CD14-positive monocyte (primary cell): ENCODE measurements around the gene ATRN. TPM values are rescaled to one million over a fixed set of nuclear protein-coding genes. Genes with fewer than 3 reads are reported as not detected.
A peak's percentile ranks its signal among the peaks of the same experiment; 100 is the strongest.

Source experiments
- DNase-seq, 3 donors: peaks; one replicate each; pipeline ENCODE4 v3.0.0-alpha.2; 2011 to 2022
- H2AFZ ChIP-seq: 2 replicates; pipeline ENCODE4 v1.6.0; 2012; ENCODE audit warnings: mild to moderate bottlenecking, low read depth, low read length, inconsistent platforms; ENCODE audit not compliant: insufficient read depth, poor library complexity, severe bottlenecking
- H3K27ac ChIP-seq, 2 donors: 1 replicate in 1 of 2; 2 replicates in 1 of 2; pipeline ENCODE4 v1.5.1; 2012 to 2013; ENCODE audit warnings: low read length in 2 of 2, control low read depth in 1 of 2, inconsistent platforms in 1 of 2, low read depth in 1 of 2, mild to moderate bottlenecking in 1 of 2
- H3K27me3 ChIP-seq, 2 donors: one replicate each; pipeline versions ENCODE4 v1.6.0 to v1.6.1; 2011 to 2013; ENCODE audit warnings: low read length in 2 of 2; ENCODE audit not compliant: control insufficient read depth in 2 of 2, insufficient read depth in 2 of 2
- H3K36me3 ChIP-seq, 2 donors: replicated peaks in 1 of 2; 1 replicate in 1 of 2; 2 replicates in 1 of 2; pipeline versions ENCODE4 v1.5.1 to v1.6.1; 2012 to 2013; ENCODE audit warnings: low read length in 2 of 2, control low read depth in 1 of 2, inconsistent platforms in 1 of 2, mild to moderate bottlenecking in 1 of 2; ENCODE audit not compliant: insufficient read depth in 2 of 2, control insufficient read depth in 1 of 2
- H3K4me1 ChIP-seq, 2 donors: 1 replicate in 1 of 2; 2 replicates in 1 of 2; pipeline versions ENCODE4 v1.5.1 to v1.6.1; 2012 to 2013; ENCODE audit warnings: low read length in 2 of 2, control low read depth in 1 of 2, inconsistent platforms in 1 of 2, mild to moderate bottlenecking in 1 of 2, moderate library complexity in 1 of 2; ENCODE audit not compliant: insufficient read depth in 2 of 2, control insufficient read depth in 1 of 2
- H3K4me2 ChIP-seq: replicated peaks from 2 replicates; pipeline ENCODE3; 2012; ENCODE audit warnings: low read length, moderate library complexity, mild to moderate bottlenecking; ENCODE audit not compliant: poor library complexity, severe bottlenecking; ENCODE audit errors: extremely low read depth
- H3K4me3 ChIP-seq, 3 experiments: fragments of 200-600 bp in 1 of 3; sonication (generic) in 1 of 3; replicated peaks in 1 of 3; 1 replicate in 2 of 3; 2 replicates in 1 of 3; pipeline ENCODE4 v1.5.1; 2011 to 2013; ENCODE audit warnings: low read length in 3 of 3, mild to moderate bottlenecking in 3 of 3, control low read depth in 2 of 3, low read depth in 2 of 3, inconsistent platforms in 1 of 3, moderate library complexity in 1 of 3
- H3K79me2 ChIP-seq: 2 replicates; pipeline ENCODE4 v1.6.0; 2012; ENCODE audit warnings: mild to moderate bottlenecking, control low read depth, inconsistent platforms, low read length, moderate library complexity; ENCODE audit not compliant: insufficient read depth
- H3K9ac ChIP-seq: 2 replicates; pipeline ENCODE4 v1.6.0; 2017; ENCODE audit warnings: low read length, mild to moderate bottlenecking; ENCODE audit not compliant: insufficient read depth, poor library complexity, severe bottlenecking
- H3K9me3 ChIP-seq, 2 donors: replicated peaks in 1 of 2; 1 replicate in 1 of 2; 2 replicates in 1 of 2; pipeline versions ENCODE4 v1.5.1 to v1.6.1; 2012 to 2013; ENCODE audit warnings: low read length in 2 of 2, control low read depth in 1 of 2; ENCODE audit not compliant: control insufficient read depth in 1 of 2, insufficient read depth in 1 of 2
- H4K20me1 ChIP-seq: 2 replicates; pipeline ENCODE4 v1.6.0; 2012; ENCODE audit warnings: mild to moderate bottlenecking, low read length, control low read depth, moderate library complexity; ENCODE audit not compliant: insufficient read depth
- H3K27ac Mint-ChIP-seq, 7 donors: one replicate each; pipeline ENCODE4 v1.8.0; 2020; ENCODE audit warnings: mild to moderate bottlenecking in 7 of 7, mixed read lengths in 7 of 7, moderate library complexity in 6 of 7, inconsistent platforms in 2 of 7
- H3K27me3 Mint-ChIP-seq, 3 donors: one replicate each; pipeline ENCODE4 v1.8.0; 2021 to 2022; ENCODE audit warnings: low read depth in 3 of 3, mild to moderate bottlenecking in 3 of 3, mixed read lengths in 3 of 3, moderate library complexity in 3 of 3, inconsistent platforms in 1 of 3
- H3K36me3 Mint-ChIP-seq, 2 donors: one replicate each; pipeline ENCODE4 v1.8.0; 2020; ENCODE audit warnings: mixed read lengths in 2 of 2, inconsistent platforms in 1 of 2, mild to moderate bottlenecking in 1 of 2
- H3K4me1 Mint-ChIP-seq: one replicate; pipeline ENCODE4 v1.8.0; 2020; ENCODE audit warnings: mild to moderate bottlenecking, mixed read lengths
- H3K4me3 Mint-ChIP-seq, 2 donors: one replicate each; pipeline ENCODE4 v1.8.0; 2020; ENCODE audit warnings: mild to moderate bottlenecking in 2 of 2, mixed read lengths in 2 of 2, moderate library complexity in 1 of 2
- H3K9me3 Mint-ChIP-seq, 7 donors: one replicate each; pipeline ENCODE4 v1.8.0; 2020 to 2022; ENCODE audit warnings: mixed read lengths in 7 of 7, mild to moderate bottlenecking in 6 of 7, moderate library complexity in 6 of 7, inconsistent platforms in 2 of 7
- WGBS: methylation state at CpG from one replicate; pipeline ENCODE4 v1.1.5; 2013; ENCODE audit warnings: missing lambda C conversion rate; ENCODE audit not compliant: insufficient coverage; 5-methylcytosine and 5-hydroxymethylcytosine counted together
- intact Hi-C, 2 donors: fragments of 100-400 bp; cut with micrococcal nuclease; formaldehyde crosslinking; loops; one replicate each; pipeline versions ENCODE4 v1.15.0 to v1.15.1; 2023
- polyA plus RNA-seq, 3 donors: library from polyadenylated mRNA; depleted of rRNA in 1 of 3; unstranded in 2 of 3; stranded (reverse) in 1 of 3; fragments of 300-500 nt in 2 of 3; fragments of >200 nt in 1 of 3; fragmentation: Illumina TruSeq in 2 of 3; gene quantifications; 1 replicate in 2 of 3; 2 replicates in 1 of 3; pipeline ENCODE4 v1.2.3, GENCODE V29; 2012 to 2021
- TF ChIP-seq, protein P1 (sequence below): fragments of 200-600 bp; IDR thresholded peaks from one replicate; pipeline ENCODE4 v1.8.0; 2022; ENCODE audit warnings: antibody characterized with exemption, mild to moderate bottlenecking

Gene ATRN
- polyA plus RNA-seq, 3 donors, result 10.2 to 17.4 (median 11.5) TPM

DNA sequence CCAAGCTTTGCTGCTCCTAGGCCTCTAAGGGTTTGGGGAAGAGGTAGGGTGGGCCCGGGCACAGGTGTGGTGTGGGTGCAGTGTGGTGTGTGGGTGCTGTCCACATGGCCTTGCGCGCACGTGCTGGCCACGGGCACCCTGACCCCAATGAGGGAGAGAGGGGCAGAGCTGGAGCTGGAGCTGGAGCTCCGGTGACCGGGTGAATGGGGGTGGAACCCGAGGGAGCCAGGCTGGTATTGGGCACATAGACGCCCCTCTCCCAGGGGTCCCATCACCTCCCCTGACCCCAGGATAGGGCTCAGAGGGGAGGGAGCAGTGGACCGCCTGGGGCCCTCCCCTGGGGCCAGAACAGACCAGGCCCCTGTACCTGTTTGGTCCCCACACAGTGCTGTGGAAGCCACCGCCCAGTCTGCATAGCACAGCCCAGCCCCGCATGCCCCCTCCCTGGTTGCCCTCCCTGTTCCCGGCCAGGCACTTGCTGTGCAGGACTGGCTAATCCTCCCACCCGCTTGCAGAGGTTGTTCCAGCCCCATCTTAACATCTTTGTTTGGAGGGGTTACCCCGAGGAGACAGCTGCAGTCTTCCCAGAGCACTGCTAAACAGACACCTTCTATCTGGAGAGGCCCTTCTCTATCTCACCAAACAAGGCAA is 210.0 kb downstream of the ATRN start:
- no peak overlapping the region for H3K27ac ChIP-seq
- H3K36me3 ChIP-seq, result no peaks in the 10 kb centered on the region
- no peak overlapping the region for H2AFZ ChIP-seq
- no peaks in the 10 kb centered on the region for H3K79me2 ChIP-seq
- H3K4me3 Mint-ChIP-seq, result peak overlapping the region in 1 of 2 donors; percentile 85
- intact Hi-C loops, result no loop called here
- H3K27me3 ChIP-seq, result peaks cover 14 to 69% of the 10 kb centered on the region in 2 donors
- peaks cover 0 to 10% (median 3%) of the 10 kb centered on the region in 7 donors for H3K9me3 Mint-ChIP-seq
- H3K27ac Mint-ChIP-seq, result no peak overlapping the region
- no peaks in the 10 kb centered on the region for H3K36me3 Mint-ChIP-seq
- H3K9me3 ChIP-seq, result no peaks in the 10 kb centered on the region
- no peak for DNase-seq
- no peak overlapping the region for H3K9ac ChIP-seq
- peaks cover 13% of the 10 kb centered on the region for H3K4me1 Mint-ChIP-seq
- peaks cover 10% of the 10 kb centered on the region in 2 donors for H3K4me1 ChIP-seq
- H3K4me2 ChIP-seq, result no peak overlapping the region
- H3K4me3 ChIP-seq, result no peak overlapping the region
- TF ChIP-seq, protein P1, sequence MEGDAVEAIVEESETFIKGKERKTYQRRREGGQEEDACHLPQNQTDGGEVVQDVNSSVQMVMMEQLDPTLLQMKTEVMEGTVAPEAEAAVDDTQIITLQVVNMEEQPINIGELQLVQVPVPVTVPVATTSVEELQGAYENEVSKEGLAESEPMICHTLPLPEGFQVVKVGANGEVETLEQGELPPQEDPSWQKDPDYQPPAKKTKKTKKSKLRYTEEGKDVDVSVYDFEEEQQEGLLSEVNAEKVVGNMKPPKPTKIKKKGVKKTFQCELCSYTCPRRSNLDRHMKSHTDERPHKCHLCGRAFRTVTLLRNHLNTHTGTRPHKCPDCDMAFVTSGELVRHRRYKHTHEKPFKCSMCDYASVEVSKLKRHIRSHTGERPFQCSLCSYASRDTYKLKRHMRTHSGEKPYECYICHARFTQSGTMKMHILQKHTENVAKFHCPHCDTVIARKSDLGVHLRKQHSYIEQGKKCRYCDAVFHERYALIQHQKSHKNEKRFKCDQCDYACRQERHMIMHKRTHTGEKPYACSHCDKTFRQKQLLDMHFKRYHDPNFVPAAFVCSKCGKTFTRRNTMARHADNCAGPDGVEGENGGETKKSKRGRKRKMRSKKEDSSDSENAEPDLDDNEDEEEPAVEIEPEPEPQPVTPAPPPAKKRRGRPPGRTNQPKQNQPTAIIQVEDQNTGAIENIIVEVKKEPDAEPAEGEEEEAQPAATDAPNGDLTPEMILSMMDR, result no peak
- 86% methylated on average over 11 of the region's 15 CpGs for WGBS
- peaks cover 63 to 81% (median 68%) of the 10 kb centered on the region in 3 donors for H3K27me3 Mint-ChIP-seq
- H4K20me1 ChIP-seq, result no peaks in the 10 kb centered on the region

- no peaks in the 10 kb centered on the region for H3K36me3 Mint-ChIP-seq
- Histone ChIP-seq H3K9ac (no peak overlapping the region), H4K20me1 (no peaks in the 10 kb centered on the region), H3K4me2 (peak overlapping the region; percentile 42), H3K79me2 (no peaks in the 10 kb centered on the region), H3K36me3 (no peaks in the 10 kb centered on the region), H2AFZ (no peak overlapping the region), H3K9me3 (no peaks in the 10 kb centered on the region), H3K27me3 (peaks cover 14 to 63% of the 10 kb centered on the region in 2 donors), H3K27ac (no peak overlapping the region), H3K4me1 (peaks cover 10% of the 10 kb centered on the region in 2 donors), H3K4me3 (no peak overlapping the region)
- H3K4me3 Mint-ChIP-seq, result peak overlapping the region in 1 of 2 donors; percentile 85
- TF ChIP-seq, protein P1, result no peak
- 17% methylated on average over 32 of the region's 32 CpGs for WGBS
- H3K27me3 Mint-ChIP-seq, result peaks cover 58 to 80% (median 62%) of the 10 kb centered on the region in 3 donors
- H3K27ac Mint-ChIP-seq, result peak overlapping the region in 1 of 7 donors; percentile 75
- no peak for DNase-seq
- H3K4me1 Mint-ChIP-seq, result peaks cover 13% of the 10 kb centered on the region
- H3K9me3 Mint-ChIP-seq, result peaks cover 0 to 10% (median 3%) of the 10 kb centered on the region in 7 donors
- intact Hi-C loops, result no loop called here
Measured at GRCh38 chr20:3681352-3681930, 210.6 kb downstream of the ATRN start.
